SK-N-SH (cell line): ENCODE results near the gene LGR4.

Experiments
- RFX5 ChIP-seq: IDR thresholded peaks from 2 replicates; pipeline ENCODE4 v1.6.1; 2012; ENCODE audit warnings: mild to moderate bottlenecking, improper control_type of control experiment, low read length
- TF ChIP-seq, protein P1 (sequence below): IDR thresholded peaks from 2 replicates; pipeline ENCODE4 v1.6.1; 2012; ENCODE audit warnings: mild to moderate bottlenecking, low read depth, low read length, moderate library complexity

DNA sequence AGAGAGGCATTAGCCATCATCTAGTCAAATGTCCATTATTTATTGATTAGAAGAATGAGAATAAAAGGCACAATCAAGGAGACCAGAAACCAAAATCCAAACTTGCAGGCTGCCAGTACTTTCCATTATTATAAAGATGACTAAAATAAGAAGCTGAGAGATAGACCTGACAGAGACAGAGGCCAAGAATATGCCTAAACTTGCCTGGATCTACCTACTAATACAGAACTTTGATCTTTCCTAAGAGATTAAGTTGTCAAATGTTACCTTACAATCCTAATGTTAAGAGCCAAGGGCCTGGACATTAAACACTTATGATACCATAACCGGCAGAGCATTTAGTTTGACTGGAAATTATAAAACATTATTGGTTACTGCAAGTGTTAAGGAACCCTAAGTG is 6.2 kb downstream of the LGR4 start:
- TF ChIP-seq, protein P1, sequence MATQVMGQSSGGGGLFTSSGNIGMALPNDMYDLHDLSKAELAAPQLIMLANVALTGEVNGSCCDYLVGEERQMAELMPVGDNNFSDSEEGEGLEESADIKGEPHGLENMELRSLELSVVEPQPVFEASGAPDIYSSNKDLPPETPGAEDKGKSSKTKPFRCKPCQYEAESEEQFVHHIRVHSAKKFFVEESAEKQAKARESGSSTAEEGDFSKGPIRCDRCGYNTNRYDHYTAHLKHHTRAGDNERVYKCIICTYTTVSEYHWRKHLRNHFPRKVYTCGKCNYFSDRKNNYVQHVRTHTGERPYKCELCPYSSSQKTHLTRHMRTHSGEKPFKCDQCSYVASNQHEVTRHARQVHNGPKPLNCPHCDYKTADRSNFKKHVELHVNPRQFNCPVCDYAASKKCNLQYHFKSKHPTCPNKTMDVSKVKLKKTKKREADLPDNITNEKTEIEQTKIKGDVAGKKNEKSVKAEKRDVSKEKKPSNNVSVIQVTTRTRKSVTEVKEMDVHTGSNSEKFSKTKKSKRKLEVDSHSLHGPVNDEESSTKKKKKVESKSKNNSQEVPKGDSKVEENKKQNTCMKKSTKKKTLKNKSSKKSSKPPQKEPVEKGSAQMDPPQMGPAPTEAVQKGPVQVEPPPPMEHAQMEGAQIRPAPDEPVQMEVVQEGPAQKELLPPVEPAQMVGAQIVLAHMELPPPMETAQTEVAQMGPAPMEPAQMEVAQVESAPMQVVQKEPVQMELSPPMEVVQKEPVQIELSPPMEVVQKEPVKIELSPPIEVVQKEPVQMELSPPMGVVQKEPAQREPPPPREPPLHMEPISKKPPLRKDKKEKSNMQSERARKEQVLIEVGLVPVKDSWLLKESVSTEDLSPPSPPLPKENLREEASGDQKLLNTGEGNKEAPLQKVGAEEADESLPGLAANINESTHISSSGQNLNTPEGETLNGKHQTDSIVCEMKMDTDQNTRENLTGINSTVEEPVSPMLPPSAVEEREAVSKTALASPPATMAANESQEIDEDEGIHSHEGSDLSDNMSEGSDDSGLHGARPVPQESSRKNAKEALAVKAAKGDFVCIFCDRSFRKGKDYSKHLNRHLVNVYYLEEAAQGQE: no peak
- TF ChIP-seq RFX5: no peak
